T-helper 1 cell (primary cell): ENCODE data around the gene FBH1.
"Not testable (repeated sequence)": the region's sequence is repeated elsewhere in the genome, so short reads cannot be mapped to it uniquely, and the experiment has no call there.

Experiments used
- DNase-seq, 5 donors: peaks; one replicate each; pipeline ENCODE4 v3.0.0-alpha.2; 2012 to 2020

Gene FBH1

GRCh38 chr10:5960070-5960972, 70.3 kb downstream of the FBH1 start:
- DNase-seq: no peak

GRCh38 chr10:5960973-5961275, 70.9 kb downstream of the FBH1 start:
- DNase-seq: not testable (repeated sequence)

- no peak for DNase-seq
Observed at GRCh38 chr10:5961405-5962100, 71.5 kb downstream of the FBH1 start.

- DNase-seq: not testable (repeated sequence)
Observed at GRCh38 chr10:5962358-5962940, 72.4 kb downstream of the FBH1 start.

DNA sequence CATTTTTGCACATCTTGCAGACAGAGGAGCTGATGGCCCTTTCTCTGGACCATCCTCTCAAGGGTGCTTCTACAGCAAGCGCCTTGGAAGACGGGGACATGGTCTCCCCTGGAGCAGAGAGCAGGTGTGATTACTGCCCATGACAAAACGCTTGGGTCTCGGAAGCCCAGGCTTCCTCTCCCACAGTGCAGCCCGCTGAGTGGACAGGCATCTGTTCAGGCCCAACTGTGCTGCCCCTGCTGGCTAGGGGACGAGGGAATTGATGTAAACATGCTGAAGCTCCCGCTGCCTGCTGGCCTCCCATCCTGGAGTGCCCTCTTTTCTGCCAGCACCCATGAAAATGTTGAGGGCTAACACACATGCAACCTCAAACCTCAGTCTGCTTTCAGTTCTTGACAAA, 73.0 kb downstream of the FBH1 start:
- DNase-seq: no peak

GRCh38 chr10:5963591-5963990, 73.5 kb downstream of the FBH1 start:
- no peak for DNase-seq

DNA sequence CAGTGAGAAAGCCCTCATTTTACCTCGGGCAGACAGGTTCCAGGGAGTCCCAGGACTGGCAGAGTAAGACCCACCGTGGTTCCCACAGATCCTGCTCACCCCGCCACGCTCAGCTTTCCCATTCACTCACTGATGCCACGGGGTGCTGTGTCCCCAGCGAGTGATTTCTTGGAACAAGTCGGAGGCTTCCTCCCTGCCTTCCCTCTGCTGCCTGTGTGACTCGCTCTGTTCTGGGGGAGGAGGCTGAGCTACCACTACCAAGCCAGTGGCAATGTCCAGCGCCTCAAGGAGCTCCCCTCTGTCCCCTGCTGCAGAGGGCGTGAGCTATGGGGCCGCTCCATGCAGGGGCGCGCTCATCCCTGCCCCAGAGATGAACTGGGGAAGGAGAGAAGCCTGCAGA, 74.7 kb downstream of the FBH1 start:
- no peak for DNase-seq

DNA sequence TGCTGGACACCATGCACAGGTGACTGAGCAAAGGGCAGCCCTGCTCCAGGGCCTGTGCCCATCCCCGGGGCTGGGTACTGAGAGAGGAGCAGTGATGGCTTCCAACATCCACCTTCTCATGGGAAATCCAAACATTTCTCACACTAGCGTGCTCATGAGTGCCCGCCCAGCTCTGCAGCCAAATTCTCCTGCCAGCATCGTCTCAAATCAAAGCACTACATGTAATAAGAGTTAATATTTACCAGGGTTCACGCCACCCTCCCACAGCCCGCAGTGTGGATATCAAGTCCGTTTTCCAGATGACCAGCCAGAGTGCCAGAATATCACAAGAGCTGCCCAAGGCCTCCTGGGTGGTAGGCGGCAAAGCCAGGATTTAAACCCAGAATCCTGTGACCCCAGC, 75.2 kb downstream of the FBH1 start:
- DNase-seq: no peak

- no peak for DNase-seq
Observed at GRCh38 chr10:5968037-5968680, 78.1 kb downstream of the FBH1 start.

- no peak for DNase-seq
Observed at GRCh38 chr10:5968681-5969453, 78.8 kb downstream of the FBH1 start.

DNA sequence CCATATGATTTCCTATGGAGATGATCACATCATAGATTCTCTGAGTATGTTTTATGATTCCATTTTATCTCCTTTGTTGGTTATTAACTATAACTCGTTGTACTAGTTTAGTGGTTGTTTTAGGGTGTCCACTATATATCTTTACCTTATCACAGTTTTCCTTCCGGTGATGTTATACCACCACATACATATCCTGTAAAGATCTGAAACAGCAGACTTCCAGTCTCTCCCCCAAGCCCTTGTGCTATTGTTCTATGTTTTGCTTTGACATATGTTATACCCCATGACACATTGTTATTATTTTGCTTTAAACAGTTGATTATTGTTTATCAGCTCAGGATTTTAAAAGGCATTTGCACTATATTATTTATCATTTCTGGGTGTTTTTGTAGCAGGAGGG, 80.0 kb downstream of the FBH1 start:
- DNase-seq: no peak

DNA sequence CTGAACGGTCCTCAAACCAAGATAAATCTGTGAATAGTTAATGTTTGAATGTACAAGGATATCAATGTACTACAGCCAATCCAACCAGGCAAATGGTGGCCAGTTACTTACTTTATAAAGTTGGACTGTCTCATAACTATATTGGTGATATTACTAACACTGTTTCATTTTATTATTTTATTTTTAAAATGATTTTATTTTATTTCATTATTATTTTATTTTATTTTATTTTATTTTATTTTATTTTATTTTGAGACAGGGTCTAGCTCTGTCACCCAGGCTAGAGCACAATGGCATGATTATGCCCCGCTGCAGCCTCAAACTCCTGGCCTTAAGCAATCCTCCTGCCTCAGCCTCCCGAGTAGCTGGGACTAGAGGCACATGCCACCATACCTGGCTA, 80.5 kb downstream of the FBH1 start:
- no peak for DNase-seq

DNA sequence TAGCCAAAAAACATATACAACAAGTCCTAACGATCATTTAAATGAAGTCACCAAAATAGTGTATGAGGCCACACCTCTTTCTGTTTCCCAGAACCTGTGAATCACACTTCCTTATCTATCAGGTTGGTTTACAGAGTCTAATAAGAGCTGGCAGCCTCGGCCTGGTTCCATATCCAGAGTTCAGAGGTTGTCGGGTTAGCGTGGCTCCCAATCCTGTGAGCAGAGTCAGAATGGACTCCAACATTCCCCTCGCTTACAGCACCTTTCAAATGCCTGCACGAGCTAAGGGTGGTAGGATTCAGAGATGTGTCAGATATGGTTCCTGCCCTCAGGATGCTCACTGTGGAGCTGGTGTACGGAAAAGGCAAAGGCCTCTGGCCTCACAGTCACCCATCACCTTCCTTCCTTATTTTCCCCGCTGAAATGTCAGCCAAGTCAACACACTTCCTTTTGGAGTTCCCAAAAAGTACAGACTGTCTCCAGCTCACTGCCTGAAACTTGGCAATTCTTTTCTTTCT, 81.3 kb downstream of the FBH1 start:
- DNase-seq: peak in 1 of 5 donors; percentile 64

- no peak for DNase-seq
Observed at GRCh38 chr10:5971886-5972285, 81.8 kb downstream of the FBH1 start.

DNA sequence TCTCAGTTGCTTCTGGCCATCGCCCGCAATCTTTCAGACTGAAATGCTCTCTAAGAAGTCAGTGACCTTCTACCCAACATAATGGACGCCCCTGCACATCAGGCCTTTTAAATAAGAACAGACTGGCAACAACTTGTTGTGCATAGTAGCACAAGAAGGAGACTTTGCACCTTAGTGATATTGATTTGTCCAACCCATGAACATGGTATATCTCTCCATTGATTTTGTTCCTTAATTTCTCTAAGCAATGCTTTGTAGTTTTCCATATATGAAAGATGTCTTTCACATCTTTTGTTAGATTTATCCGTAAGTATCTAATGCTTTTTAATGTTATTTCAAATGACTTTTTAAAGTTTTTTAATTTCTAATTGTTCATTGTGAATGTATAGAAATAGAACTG, 83.0 kb downstream of the FBH1 start:
- no peak for DNase-seq

DNA sequence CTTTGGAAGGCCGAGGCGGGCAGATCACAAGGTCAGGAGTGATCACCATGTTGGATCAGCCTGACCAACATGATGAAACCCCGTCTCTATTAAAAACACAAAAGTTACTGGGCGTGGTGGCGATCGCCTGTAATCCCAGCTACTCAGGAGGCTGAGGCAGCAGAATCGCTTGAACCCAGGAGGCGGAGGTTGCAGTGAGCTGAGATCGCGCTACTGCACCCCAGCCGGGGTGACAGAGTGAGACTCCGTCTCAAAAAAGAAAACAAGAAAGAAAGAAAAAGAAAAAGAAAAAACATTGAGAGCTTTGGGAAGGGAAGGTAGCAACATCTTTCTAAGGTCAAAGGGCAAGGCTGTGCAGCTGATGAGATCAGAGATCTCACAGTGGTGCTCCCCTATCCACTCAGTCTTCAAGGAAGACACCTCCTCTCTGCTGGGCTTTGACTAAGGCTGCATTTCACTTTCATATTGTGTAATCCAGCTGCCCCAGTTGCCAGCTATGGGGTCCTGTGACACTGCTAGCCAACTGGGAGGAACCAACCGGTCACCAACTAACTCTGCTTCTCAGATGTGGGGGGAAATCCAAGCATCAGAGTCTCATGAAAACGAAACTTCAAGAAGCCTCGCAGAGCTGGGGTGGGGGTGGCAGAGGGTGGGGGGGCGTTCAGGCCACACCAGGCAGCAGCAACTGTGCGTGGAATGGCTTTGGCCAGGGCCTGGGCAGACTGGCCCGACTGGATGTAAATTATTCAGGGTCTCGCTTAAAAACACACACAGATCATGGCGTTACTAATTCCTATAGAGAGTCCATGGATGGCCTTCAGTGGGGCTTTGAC, 85.8 kb downstream of the FBH1 start:
- DNase-seq: peak; percentile 17 to 86 (median 37)

GRCh38 chr10:5976512-5977470, 86.7 kb downstream of the FBH1 start:
- DNase-seq: peak in 4 of 5 donors; percentile 14 to 44 (median 17)

DNA sequence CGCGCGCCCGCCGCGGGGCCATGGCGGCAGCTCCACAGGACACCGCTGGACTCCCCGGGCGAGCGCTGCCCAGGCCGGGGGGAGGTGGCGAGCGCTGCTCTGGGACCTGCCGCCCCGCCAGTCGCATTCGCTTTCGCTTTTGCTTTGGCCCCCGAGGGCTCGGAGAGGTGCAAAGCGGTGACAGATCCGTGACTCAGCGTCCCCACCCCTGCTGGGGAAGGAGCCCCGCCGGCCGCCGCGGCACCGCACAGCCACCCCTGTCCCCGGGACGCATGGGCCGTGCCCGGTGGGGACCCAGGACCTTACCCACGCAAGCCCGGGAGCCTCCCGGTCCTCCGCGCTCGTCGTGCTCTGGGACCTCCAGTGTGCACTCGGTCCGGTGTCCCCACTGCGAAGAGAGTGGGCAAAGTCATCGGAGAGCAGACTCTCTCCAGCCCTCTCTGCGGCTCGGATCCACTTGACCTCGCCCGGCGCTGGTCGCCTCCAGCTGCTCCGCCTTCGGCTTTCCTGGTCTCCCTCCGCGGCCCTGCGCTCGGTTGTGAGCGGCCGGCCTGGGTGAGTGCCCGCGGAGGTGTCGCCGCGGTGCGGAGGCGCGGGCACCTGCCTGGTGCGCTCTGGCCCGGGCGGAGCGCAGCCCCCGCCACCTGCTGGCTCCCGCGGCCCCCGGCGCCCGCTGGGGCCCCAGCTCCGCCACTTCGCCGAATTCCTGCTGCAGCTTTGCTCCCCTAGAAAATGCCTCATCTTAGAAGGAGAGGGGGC, 87.6 kb downstream of the FBH1 start, which contains the start of gene IL15RA:
IL15RA (minus strand) TSS at position 73 of the 759 bp plus-strand sequence; CDS start at position 22, 51 bp downstream.
- DNase-seq: peak; percentile 68 to 88 (median 75)

DNA sequence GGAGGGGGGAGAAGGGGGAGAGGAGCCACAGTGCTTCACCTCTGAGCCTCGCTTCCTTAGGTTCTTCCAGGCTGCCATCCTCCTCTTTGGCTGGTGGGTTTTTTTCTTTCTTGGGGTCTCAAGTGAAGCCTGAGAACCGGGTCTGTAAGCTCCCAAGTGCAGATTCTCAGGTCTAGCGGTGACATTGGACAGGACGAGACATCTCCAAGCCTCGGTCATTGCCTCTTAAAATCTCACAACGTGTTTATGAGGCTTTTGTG, 88.1 kb downstream of the FBH1 start:
- no peak for DNase-seq

DNA sequence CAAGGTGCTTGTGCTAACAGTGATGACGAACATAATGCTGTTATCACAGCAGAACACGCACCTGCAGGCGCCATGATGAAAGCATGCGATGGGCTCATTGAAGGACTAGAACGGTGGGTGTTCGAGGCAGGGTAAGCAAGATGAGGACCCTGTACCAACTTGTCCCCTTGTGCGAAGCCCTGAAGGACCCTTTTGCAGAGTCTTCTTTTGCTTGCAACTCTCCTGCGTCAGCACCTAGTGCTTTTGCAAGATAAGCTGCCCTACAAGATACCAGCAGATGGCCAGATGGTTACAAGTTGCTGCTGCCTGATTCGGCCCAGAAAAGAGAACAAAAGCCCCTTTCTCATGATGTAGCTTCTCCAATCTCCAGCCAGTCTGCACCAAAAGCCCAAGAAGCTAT, 91.5 kb downstream of the FBH1 start:
- no peak for DNase-seq
